HEK293 (cell line): ENCODE results near the gene CASP14.

Source experiments
- CTCF ChIP-seq: fragments of 450-650 bp; formaldehyde crosslinking; IDR thresholded peaks from 2 replicates; pipeline ENCODE4 v1.5.1; 2016; ENCODE audit warnings: missing biosample characterization, missing genetic modification characterization
- INSM2 ChIP-seq: fragments of 450-650 bp; formaldehyde crosslinking; IDR thresholded peaks from 2 replicates; pipeline ENCODE4 v1.5.1; 2016; ENCODE audit warnings: missing biosample characterization, missing genetic modification characterization
- YY1 ChIP-seq: fragments of 450-650 bp; formaldehyde crosslinking; IDR thresholded peaks from 2 replicates; pipeline ENCODE4 v1.5.1; 2018; ENCODE audit warnings: missing biosample characterization, missing genetic modification characterization
- ZFP3 ChIP-seq: fragments of 450-650 bp; formaldehyde crosslinking; IDR thresholded peaks from 2 replicates; pipeline ENCODE4 v1.5.1; 2016; ENCODE audit warnings: low read depth, missing biosample characterization, missing genetic modification characterization
- ZNF274 ChIP-seq, 2 experiments: fragments of 200-500 bp in 1 of 2; fragments of 450-650 bp in 1 of 2; sonication (Bioruptor generic) in 1 of 2; formaldehyde crosslinking in 1 of 2; IDR thresholded peaks; 2 replicates each; pipeline versions ENCODE4 v1.5.1 to v1.6.1; 2014 to 2016; ENCODE audit warnings: borderline replicate concordance in 1 of 2, inconsistent platforms in 1 of 2, low read length in 1 of 2, missing biosample characterization in 1 of 2, missing genetic modification characterization in 1 of 2
- ZNF521 ChIP-seq: fragments of 450-650 bp; formaldehyde crosslinking; IDR thresholded peaks from 2 replicates; pipeline ENCODE4 v1.5.1; 2017; ENCODE audit warnings: missing biosample characterization, mild to moderate bottlenecking, missing genetic modification characterization
- ZNF843 ChIP-seq: fragments of 450-650 bp; formaldehyde crosslinking; IDR thresholded peaks from 2 replicates; pipeline ENCODE4 v1.5.1; 2016; ENCODE audit warnings: missing biosample characterization, missing genetic modification characterization
- TF ChIP-seq, protein P1 (sequence below): fragments of 450-650 bp; formaldehyde crosslinking; IDR thresholded peaks from 2 replicates; pipeline ENCODE4 v1.5.1; 2016; ENCODE audit warnings: missing biosample characterization, missing genetic modification characterization, low read depth
- TF ChIP-seq, protein P2 (sequence below): fragments of 450-650 bp; formaldehyde crosslinking; IDR thresholded peaks from 2 replicates; pipeline ENCODE4 v1.5.1; 2016; ENCODE audit warnings: missing biosample characterization, missing genetic modification characterization

DNA sequence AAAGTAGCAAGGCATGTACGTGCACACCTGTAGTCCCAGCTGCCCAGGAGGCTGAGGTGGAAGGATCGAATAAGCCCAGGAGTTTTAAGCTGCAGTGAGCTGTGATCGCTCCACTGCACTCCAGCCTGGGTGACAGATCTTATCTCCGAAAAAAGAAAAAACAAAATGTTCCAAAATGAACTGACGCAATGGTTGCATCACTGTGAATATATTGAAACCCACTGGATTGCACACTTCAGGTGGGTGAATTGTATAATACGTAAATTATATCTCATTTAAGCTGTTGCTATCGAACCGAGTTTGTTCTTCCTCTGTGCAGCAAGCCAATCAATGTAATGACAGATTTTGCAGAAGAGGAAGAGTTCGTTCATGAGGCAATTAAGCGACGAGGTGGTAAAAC is 1.6 kb upstream of the CASP14 start:
- no peak for TF ChIP-seq YY1
- TF ChIP-seq, protein P1, sequence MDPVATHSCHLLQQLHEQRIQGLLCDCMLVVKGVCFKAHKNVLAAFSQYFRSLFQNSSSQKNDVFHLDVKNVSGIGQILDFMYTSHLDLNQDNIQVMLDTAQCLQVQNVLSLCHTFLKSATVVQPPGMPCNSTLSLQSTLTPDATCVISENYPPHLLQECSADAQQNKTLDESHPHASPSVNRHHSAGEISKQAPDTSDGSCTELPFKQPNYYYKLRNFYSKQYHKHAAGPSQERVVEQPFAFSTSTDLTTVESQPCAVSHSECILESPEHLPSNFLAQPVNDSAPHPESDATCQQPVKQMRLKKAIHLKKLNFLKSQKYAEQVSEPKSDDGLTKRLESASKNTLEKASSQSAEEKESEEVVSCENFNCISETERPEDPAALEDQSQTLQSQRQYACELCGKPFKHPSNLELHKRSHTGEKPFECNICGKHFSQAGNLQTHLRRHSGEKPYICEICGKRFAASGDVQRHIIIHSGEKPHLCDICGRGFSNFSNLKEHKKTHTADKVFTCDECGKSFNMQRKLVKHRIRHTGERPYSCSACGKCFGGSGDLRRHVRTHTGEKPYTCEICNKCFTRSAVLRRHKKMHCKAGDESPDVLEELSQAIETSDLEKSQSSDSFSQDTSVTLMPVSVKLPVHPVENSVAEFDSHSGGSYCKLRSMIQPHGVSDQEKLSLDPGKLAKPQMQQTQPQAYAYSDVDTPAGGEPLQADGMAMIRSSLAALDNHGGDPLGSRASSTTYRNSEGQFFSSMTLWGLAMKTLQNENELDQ: no peak
- no peak for TF ChIP-seq ZFP3
- TF ChIP-seq CTCF (tag by site-specific recombination): no peak
- no peak for TF ChIP-seq ZNF274 (IDR thresholded peaks at IDR 0.05; ENCODE audit: low read length)
- no peak for TF ChIP-seq ZNF274 (tag by site-specific recombination; IDR thresholded peaks at IDR 0.05; ENCODE audit: borderline replicate concordance)
- no peak for TF ChIP-seq INSM2 (tag by site-specific recombination)
- TF ChIP-seq, protein P2, sequence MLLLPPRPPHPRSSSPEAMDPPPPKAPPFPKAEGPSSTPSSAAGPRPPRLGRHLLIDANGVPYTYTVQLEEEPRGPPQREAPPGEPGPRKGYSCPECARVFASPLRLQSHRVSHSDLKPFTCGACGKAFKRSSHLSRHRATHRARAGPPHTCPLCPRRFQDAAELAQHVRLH (tag by site-specific recombination): no peak
- no peak for TF ChIP-seq ZNF521 (tag by site-specific recombination)
- no peak for TF ChIP-seq ZNF843
